GM11168 (cell line): ENCODE measurements around the gene OARD1.

Experiments used
- in situ Hi-C: fragments of 300-500 bp; cut with MboI; formaldehyde crosslinking; loops from one replicate; pipeline ENCODE4 v1.12.0; 2022; ENCODE audit warnings: low sequenced_read_pairs; ENCODE audit not compliant: unreplicated experiment

OARD1 gene

DNA sequence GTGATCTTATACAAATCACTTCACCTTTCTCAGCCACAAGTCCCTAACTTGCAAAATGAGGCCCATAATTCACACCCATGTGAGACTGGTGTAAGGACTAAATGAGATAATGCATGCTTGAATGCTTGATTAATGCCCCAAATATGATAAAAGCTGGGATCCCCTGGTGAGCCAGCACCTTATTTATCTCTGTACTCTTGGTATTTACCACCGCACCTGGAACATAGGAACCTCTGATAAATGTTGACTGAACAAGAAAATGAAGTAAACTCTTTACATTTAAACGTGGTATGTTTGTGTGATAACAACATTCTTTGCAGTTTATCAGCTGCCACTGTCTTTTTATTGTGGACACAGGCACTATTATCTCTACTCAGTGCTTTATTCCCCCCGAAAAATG lies 21.6 kb downstream of the OARD1 start:
- in situ Hi-C loops, result no loop called here

DNA sequence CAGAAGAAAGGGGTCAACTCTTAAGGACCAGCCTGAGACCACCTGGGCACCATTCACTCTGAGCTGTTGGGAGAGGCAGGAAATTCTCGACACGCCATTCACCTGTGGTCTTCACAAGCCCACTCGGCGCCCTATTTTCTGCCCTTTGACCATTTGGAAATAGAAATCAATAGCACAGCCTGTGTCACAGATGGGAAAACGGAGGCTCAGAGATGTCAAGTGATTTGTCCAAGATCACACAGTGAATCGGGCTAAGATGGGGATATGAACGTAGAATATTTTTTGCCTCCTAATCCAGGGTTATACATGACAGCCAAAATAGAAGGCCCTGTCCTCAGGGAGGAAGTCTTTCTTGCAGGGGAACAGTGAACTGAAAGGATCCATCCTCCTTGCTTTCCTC lies 22.2 kb downstream of the OARD1 start:
- in situ Hi-C loops, result no loop called here

DNA sequence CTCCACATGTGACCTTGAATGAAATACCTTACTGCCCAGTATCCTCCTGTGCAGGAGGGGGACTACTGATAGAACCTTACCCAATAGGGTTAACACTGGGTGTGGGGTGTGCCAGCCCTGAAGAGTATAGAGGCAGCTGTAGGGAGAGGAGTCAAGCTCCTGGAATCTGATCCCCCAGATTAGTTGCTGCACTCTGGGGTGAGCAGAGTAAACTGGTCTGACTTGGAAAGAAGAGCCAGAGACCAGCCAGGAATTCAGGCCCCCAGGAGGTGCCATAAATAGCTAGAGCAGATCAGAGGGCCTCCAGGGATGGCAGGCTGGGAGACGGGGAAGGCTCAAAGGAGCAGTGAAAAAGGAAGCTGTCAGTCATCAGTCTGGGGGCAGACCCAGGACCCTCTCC lies 22.6 kb downstream of the OARD1 start:
- in situ Hi-C loops, result no loop called here

DNA sequence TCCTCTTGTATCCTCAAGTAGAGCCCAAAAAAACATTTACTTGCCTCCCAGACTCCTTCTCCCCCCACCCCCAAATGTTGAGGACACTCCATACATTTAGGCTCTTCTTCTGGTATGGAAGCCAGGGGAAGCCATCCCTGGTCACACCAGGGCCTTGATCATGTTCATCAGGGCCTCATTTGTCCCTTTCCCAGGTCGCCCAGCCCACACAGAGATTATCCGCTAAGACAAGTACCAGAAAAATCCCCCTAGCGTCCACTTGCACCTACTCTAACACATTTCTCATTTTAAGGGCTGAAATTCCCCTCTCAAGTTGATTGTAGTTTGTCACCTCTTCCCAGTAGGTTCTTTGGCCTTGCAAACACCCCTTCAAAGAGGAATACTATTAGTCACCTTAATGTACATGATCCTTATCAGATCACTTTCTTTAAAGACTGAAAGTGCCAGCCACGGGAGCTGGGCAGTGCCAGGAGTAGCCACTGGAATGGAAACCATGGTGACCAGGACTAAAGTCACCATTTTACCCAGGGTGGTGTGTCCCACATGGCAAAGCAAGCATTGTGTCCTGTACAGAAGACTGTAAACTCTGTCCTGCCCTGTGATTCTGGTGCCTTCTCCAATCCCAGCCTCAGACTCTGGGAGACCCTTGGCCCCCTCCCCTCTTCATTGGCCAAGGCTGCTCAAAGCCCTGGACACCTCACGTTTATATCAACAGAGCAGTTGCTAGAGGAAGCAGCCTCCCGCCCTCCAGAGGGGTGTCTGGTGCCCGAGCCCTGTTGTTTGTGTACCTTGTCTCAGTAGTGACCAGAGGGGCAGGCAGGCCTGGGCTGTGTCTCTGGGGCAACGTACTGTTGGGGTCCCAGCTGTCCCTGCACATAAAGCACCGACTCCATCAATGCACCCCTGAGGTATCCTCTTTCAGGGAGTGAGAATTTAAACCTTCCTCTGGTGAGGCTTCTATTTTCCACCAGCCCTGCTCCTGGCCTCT lies 24.1 kb downstream of the OARD1 start:
- in situ Hi-C loops, result no loop called here

DNA sequence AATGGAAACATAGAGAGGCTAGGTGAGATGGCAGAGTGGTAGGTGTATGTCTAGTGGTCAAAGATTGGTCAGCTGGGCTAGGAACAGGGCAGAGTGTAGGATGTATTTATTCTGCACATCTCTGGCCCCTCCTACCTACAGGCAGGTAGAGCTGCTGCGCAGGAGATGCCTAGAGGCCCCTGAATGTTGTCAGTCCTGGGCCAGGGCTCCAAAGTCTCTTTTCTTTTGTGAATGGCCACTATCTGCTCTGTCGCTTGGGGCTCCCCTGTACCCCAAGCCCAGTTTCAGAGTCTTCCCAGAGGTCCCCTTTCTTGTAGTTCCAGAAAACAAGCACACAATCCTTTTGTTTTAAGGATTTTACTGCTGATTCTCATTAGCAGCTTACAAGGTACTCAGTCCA lies 24.9 kb downstream of the OARD1 start:
- in situ Hi-C loops, result no loop called here

DNA sequence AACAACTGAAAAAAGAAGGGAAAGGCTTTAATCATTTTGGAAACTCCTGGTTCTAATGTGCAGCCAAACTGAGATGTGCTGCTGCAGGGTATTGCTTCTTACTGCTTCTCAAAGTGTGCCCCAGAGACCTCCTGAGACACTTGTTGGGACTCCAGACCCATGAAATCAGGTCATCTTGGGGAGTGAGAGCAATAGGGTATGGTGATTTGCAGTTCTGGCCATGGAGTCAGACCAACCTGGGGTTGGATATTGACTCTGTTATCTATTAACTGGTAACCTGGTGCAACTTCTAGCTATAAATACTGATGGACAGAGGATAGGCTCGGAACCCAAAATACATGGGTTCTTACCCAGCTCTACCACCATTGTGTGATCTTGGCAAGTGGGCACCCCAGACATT lies 26.1 kb downstream of the OARD1 start:
- in situ Hi-C loops, result no loop called here

DNA sequence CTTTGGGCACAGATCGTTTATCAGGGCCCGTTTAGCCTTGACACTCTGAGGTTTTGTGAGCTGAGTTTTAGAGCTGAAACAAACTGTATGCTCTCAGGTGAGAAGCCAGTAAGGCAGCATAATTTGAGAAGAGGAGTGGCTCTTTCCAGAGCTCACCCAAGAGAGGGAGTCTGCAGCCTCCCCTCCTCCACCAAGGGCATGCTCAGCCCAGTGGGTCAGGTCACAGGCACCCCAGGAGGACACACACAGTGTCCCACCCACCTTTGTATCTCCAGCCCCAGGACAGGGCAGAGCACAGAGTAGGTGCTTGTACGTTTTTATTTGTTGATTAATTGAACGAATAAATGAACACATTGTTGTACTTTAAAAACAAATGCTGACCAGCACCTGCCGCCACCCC lies 26.5 kb downstream of the OARD1 start:
- in situ Hi-C loops, result no loop called here

DNA sequence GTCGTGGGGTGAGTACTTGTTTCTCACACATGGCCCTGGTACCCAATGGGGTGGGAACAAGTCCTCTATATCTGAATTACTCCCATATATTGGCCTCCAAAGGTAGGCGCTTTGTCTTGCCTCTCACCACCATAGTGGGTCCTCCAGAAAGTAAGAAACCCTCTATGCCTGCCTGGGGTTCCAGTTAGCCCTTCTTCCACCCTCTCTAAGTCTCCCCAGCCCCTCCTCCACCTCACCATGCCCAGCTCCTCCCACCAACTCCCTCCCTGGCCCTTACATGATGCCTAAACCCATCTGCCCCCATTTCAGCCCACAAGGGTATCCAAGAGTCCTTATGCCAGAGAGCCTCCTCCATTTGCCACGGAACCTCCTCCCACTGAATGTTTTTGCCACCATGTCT lies 29.0 kb downstream of the OARD1 start:
- in situ Hi-C loops, result no loop called here

DNA sequence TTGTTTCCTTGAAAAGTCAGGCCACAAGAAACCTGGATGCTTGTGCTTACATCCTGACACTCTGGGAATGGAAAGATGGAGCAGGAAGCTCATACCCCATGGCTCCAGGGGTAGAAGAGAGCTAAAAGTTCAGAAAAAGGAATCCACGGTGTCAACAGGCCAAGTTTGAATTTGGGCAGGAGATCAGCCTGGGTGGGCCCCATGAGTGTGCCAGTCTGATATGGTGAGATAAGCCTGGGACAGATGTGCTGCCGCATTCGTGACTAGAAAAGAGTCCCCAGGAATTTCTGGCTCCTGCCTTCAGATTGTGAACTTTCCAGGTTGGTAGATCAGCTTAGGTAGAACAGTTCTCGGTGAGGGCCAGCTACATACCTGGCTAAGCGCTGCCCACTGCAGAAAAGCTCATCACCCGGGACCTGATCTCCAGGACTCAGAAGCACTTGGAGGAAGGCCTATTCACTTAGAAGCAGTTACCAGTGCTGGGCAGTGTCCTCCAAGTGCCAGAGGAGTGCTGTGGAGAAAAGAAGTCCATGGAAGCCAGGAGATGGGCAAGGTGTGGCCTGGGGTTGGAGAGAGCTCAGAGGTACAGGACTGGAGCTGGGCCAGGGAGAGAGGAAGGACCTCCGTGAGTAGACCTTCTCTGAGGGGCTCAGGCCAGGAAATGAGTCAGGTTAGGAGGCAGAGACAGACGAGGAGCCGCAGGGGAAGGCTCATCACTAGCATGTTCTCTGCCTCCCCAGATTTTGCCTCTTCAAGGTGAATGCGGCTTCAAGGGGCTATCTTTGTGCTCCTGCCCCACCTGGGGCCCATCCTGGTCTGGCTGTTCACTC lies 29.7 kb downstream of the OARD1 start, which contains the start of gene TSPO2:
TSS of gene TSPO2 (plus strand) at position 242 of the 830 bp plus-strand sequence. CDS start at position 761, 519 bp downstream.
- in situ Hi-C loops, result no loop called here

DNA sequence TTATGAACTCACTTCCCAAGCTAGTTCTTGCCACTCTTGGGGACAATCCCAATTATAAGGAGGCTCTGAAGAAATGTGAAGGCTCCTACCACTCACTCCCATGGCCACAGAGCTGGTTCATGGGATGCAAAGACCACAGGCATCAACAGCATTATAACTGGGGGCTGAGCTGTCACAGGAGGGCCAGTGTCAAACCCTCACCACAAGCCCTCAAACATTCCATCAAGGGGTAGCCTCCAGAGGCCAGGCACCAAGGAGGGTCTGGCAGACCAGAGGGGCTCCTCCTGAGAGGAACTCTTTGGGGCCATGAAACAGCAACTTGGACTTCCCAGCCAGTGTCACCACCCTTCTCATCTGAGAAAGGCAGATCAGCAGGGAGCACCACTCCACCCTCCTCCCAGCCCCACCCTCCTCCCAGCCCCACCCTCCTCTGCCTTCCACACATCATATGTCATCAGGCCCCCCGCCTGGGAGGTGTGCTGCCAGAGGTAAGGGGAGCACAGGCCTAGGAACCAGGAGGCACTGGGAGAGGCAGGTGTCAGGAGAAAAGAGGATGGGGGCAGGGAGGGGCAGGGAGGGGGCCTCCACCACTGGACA lies 31.1 kb downstream of the OARD1 start:
- in situ Hi-C loops, result no loop called here

DNA sequence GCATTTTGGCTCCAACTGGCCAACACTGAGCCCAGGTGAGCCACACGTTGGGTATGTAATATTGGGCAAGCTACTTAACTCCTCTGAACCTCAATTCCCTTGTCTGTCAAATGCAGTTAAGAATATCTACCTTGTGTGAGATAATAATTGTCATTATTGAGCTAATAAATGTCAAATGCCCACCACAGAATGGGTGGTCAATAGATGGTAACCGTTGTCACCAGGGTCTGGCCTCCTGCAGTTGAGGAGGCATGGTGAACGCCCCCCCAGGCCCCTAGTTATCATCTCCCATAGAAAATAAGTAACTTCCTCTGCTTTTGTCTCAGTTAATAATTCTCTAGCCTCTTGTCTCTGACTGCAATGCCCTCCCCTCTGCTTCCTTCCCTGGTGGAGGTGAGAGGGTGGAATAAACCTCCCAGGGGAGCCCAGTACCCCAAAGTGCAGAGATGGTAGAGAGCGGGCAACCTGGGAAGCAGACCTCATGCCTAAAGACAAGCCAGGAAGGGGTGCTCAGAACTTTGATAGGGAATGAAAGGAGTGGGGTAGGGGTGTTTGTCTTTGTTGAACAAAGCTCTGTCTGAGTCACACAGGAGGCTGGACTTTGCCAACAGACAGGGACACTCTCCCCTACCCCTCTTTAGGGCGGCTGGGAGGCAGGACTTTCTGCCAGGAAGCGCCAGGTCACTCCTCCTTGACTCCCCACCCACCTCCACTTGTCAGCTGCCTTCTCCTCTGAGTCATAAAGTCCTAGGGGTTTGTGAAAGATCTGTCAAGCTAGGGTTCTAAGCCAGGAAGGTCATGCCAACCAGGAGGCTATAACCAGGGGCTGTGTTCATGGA lies 31.8 kb downstream of the OARD1 start:
- in situ Hi-C loops, result no loop called here

DNA sequence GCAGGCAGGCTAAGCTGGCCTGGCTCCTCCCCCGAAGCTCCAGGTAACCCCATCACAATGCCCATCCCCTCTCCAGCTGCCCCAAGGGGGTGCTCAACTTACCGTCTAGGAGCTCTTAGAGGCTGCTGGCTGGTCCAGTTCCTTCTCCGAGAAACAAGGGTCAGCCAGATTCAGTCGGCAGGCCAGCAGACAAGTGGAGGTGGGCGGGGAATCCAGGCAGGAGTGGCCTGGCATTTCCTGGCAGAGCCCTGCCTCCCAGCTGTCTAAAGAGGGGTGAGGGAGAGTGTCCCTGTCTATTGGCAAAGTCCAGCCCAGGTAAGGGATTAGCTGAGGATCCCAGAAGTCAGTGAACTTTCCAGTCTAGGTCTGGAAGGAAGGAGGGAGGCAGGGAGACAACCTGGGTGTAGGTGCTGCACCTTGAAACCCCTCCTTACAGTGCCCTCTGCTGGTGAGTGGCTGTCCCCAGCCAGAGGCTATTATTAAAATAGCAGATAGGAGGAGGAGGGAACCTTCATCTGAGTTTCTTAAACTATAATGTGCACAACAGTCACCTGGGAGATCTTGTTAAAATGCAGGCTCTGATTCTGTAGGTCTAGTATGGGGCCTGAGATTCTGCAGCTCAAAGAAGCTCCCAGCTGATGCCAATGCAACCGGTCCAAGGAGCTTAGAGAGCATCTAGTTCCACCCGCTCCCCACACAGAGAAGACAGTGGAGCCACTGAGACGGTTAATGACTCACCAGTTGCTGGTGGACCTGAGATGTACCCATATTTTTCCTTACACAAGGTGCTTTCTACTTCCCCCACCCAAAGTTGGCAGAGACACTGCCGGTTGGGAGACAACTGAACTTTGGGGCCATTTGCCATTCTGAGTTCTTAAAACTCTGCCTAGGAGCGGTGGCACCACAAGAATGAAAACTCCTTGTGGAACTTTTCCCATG lies 32.8 kb downstream of the OARD1 start, which contains the start of gene UNC5CL:
TSS of gene UNC5CL (minus strand) at position 162 of the 939 bp plus-strand sequence. CDS start 4,147 bp downstream, outside the sequence.
- in situ Hi-C loops, result no loop called here

DNA sequence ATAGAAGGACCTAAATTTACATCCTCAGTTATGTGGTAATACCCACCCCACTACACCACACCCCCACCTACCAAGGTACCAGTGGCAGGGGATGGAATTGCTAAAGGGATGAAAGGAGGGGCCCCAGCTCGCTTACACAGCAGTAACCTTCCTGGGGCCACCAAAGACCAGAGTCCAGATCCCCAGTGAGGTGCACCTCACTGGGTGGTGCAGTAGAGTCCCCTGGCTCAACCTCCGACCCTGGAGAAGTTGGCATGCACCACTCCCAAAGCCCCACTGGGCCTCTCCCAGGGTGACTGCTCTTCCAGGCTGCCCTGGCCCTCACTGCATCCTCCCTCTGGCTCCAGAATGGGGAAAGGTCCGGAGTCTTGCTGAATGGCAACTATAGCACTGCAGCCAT lies 34.0 kb downstream of the OARD1 start:
- in situ Hi-C loops, result no loop called here

DNA sequence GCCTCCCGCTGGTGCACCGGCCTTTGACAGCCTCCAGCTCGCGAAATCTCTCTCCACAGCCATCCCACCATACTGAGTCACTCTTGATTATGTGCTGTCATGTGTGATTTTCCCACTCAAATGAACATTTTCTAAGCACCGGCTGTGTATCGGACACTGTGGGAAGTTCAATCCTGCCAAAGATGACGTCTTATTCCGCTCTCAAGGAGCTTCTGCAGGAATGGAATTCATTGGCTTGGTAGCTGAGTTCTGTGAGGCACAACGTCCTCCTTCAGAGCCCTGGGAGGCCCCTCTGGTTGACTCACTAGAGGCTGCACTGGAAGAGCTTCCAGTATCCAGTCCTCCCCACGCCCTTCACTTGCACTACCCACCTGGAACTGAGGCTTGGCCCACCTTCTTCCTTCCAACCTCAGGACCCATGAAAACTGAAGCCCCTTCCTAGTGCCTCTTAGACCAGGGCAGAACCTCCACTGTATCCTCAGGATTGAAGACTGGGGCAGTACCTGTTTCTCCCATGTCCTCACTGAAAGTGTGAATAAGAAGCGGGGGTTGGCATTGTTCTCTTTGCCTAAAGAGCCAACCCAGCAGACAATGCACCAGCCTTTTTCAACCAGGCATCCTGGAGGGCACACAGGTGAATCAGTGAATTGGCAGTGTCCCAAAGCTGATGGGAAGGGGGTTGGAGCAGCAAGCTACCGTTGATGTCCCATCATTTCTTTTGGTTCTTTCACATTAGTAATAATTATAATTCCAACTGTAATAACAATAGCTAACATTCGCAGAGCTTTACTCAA lies 34.9 kb downstream of the OARD1 start:
- in situ Hi-C loops, result no loop called here

DNA sequence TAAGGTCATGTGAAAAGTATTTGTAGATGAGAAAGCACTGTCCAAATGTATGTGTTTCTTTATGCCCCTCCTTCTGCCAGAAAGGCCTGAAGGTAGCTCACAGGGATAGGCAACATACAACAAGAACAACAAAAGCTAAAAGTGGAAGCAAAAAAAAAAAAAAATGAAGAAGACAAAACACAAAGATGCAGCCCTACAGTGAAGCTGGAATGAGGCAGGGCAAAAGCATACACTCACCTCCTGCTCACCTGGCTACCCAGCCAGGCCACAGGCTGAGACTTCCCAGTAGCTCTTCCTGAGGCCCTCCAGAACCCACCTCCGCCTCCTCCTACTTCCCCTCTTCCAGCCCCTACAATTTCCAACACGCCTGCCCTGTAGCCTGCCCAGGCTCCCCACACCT lies 35.6 kb downstream of the OARD1 start:
- in situ Hi-C loops, result no loop called here

DNA sequence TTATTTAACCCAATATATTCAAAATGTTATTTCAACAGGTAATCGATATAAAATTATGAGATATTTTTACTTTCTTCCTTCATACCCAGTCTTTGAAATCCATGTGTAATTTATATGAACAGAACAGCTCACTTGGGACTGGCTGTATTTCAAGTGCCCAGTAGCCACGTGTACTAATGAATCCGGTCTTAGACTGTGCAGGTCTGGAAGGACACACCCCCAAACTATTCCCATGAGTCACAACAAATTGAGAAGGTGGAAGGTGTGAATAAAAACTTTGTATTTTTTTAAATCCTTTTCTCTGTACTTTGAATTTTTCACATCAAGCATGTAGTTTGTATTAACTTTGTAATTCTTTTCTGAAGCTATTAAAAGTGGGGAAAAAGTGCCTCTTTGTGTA lies 36.0 kb downstream of the OARD1 start:
- in situ Hi-C loops, result no loop called here

DNA sequence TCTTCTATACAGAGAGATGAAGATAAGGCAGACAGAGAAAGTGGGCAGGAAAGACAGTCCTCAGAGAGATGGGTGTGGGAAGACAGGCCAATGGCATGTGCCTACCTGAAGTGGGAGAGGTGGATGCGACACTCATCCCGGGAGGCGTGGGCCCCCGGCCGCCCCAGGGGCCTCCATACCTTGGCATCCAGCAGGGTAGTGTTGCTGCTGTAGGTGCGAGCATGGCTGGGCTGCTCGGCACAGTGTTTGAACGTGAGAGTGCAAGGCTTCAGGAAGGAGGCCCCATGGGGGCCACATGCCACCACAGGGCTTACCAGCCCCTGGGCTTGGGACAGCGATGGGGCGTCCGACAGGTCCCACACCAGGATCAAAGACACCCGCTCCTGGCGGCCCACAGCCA lies 38.4 kb downstream of the OARD1 start:
- in situ Hi-C loops, result no loop called here

DNA sequence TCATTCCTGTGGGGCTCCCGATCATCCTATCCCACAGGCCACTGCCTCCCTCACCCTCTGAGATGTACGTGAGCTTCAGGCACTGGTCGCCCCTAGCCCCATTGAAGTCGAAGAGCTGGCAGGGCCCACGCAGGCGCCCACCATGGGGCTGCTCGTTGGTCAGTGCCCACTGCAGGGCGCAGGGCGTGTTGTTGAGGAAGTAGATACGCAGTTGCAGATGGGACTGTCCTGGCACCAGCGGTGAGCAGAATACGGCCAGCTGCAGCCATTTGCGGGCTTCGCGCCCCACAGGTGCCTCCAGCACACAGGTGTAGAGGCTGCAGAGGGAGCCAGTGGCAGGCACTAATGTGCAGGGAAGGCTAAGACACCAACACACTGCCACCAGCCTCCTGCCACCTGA lies 39.3 kb downstream of the OARD1 start:
- in situ Hi-C loops, result no loop called here
